GM18868 (cell line): ENCODE data around the gene CASP7.
"Not testable (repeated sequence)": the region's sequence is repeated elsewhere in the genome, so short reads cannot be mapped to it uniquely, and the experiment has no call there.

ENCODE experiments used
- ATAC-seq: cut with Tn5 transposase; IDR thresholded peaks from one replicate; pipeline ENCODE4 v1.9.1; 2021; ENCODE audit warnings: mild to moderate bottlenecking, moderate library complexity; ENCODE audit not compliant: unreplicated experiment

Gene CASP7

GRCh38 chr10:113752553-113752952 lies 72.8 kb downstream of the CASP7 start:
- ATAC-seq: no peak

DNA sequence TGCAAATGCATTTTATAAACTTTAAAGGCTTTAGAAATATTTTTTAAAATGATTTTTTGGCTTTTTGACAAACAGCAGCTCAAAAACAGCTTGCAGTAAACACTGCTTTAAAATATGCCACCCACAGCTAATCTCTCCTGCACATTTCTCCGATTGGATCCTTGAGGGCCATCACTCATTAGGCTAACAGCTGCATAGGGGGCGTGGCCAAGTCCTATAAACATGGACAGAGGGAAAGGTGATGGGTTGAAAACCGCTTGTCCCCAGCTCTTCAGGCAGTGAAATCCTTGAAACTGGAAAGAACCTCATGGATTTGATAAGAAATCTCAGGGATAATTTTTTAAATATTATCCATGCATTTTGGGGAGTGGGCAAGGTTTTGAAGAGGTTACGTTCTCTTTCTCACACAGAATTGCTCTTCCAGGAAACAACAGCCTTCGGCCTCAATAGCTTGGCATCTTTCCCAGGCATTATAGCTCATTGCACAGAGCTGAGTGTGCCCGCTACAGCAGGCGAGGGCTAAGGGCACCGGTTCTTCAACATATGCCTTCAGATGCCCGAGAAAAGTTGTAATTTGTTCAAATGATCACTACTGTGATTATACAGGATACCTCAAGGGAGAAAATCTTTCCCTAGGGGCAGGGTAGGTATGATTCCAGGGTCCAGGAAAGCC lies 73.4 kb downstream of the CASP7 start:
- no peak for ATAC-seq

DNA sequence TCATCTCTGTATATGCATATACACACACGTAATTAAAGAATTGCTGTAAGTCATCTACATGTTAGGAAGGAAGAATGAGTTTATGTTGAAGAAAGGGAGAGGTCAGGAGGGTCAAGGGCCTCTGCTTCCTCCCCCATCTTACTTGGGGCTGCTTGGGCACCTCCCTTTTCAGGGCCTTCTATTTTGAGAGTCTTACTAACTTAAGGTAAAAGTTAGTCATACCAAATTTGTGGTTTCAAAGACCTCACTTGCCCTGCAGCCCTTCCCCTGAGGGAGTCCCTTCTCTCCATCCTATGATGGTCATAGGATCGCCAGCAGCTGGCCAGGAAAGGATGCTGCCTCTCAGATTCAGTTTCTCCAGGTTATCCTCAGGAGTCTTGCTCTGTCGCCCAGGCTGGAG lies 74.4 kb downstream of the CASP7 start:
- no peak for ATAC-seq

GRCh38 chr10:113754768-113755167 lies 75.1 kb downstream of the CASP7 start:
- no peak for ATAC-seq

DNA sequence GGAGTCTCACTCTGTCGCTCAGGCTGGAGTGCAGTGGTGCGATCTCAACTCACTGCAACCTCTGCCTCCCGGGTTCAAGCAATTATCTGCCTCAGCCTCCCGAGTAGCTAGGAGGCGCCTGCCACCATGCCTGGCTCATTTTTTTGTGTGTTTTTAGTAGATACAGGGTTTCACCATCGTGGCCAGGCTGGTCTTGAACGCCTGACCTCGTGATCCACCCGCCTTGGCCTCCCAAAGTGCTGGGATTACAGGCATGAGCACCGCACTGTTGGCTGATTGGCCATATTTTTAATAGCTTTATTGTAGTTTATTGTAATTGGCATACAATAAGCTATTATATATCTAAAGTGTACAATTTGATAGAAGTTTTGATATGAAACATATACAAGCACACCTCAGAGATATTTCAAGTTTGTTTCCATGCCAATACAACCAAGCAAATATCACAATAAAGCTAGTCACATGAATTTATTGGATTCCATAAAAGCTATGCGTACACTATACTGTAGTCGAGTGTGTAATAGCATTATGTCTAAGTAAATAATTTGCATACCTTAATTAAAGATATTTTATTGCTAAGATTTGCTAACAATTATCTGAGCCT lies 77.3 kb downstream of the CASP7 start:
- ATAC-seq: no peak

DNA sequence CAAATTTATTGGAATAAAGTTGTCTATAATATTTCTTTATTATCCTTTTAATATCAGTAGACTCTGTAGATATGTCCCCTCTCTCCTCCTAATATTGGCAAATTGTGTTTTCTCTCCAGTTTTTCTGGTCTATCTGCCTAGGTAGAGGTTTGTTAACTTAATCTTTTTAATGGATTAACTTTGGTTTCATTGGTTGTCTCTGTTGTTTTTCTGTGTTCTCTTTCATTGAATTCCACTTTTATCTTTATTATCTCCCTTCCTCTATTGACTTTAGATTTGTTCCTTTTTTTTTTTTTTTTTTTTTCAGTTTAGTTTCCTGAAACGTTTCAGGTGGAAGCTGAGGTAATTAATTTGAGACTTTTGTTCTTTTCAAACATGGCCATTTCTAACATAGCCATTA lies 82.4 kb downstream of the CASP7 start:
- ATAC-seq: no peak

GRCh38 chr10:113764582-113764981 lies 84.9 kb downstream of the CASP7 start:
- no peak for ATAC-seq

DNA sequence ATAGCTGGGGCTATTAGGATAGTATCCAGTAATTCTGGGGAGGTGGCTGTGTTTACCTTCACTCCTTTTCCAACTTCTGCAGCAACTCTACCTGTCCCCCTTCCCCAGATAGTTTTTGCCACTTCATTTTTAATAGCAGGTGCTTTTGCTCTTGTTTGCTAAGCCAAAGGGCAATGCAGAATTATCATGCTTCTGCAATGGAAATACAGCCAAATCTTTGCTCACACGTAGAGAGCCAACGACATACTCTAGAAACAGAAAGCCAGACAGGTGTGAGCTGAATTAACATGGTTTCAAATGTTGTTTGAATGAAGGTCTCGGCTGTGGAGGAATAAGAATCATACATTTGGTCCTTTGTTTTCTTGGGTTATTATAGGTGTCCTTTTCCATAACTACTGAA lies 86.2 kb downstream of the CASP7 start:
- no peak for ATAC-seq

DNA sequence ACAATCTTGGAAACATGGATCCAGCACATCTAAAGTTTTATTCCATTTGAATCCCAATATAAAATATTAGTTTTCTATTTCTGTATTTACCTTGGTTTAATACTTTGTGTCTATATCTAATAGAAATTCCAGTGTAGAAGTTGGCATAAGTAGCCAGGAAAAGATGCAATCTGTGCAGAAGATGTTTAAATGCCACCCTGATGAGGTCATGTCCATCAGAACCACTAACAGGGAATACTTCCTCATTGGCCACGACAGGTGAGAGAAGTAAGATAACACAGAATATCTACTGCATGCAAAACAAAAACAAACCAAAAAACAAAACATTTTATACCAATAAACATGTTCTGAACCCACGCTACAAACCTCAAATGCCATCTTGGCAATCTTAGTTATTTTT lies 87.5 kb downstream of the CASP7 start:
- no peak for ATAC-seq

GRCh38 chr10:113770346-113770745 lies 90.6 kb downstream of the CASP7 start:
- no peak for ATAC-seq

DNA sequence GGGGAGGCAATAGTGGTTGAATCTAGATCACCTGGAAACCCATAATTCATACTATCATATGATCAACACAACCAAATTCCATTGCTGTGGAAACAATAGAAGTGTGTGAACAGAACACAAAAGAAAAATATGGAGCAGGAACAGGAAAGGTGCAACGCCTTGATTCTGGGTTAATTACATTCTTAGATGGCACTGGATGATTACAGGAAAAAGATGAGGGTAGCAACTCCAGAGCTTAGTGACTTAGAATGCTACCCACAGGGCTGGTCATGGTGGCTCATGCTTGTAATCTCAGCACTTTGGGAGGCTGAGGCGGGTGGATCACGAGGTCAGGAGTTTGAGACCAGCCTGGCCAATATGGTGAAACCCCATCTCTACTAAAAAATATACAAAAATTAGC lies 91.4 kb downstream of the CASP7 start:
- not testable (repeated sequence) for ATAC-seq

DNA sequence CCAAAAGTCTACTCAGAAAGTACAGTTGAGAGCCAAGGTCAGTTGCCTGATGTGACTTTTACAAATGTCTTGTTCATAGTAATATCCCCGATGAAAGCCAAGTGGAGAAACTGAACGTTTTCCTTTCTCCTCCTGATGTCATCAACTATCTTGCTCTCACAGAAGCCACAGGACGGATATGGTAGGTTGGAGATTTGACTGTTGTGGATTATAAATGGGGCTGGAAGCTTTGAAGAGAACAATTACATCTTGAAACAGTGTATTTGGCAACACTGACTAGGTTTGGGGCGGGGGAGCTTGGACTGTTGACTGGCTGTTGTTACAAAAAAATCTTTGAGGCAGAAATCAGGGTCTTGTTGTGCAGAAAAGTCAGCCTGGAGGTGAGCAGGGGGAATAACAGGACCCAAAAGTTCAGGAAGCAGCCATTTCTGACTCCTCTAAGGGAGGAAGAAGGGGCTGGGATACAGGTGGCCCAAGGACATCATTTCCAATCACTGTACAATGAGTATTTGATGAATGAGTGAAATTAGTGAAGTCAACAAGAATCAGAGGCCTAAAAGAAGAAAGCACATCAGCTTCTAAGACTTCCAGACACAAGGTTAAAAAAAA lies 96.1 kb downstream of the CASP7 start:
- ATAC-seq: no peak

DNA sequence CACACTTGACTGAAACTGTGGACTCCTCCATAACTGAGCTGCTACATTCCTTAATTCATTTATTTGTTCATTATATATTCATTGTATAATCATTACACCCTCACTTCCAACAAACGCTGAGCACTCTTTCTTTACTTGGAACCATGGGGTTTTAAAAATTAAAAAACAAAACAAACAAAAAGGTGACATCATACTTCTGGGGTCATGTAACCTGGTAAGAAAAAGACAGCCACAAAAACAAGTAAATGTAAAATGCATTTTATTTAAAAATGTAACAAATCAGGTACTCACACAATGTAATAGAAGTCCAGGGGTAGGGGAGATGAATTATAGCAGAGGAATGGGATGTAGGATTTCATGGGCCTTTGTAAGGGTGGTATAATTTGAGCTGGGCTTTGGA lies 96.8 kb downstream of the CASP7 start:
- ATAC-seq: no peak
